ENCODE measurements around the gene DNAAF5. TPM values are rescaled to one million over a fixed set of nuclear protein-coding genes. Genes with fewer than 3 reads are reported as not detected.
A peak's percentile ranks its signal among the peaks of the same experiment; 100 is the strongest.

DNAAF5 gene
- total and polyA plus RNA-seq, 3 donors from 2014 or later, result 21.1 to 67.0 (median 52.6) TPM

DNA sequence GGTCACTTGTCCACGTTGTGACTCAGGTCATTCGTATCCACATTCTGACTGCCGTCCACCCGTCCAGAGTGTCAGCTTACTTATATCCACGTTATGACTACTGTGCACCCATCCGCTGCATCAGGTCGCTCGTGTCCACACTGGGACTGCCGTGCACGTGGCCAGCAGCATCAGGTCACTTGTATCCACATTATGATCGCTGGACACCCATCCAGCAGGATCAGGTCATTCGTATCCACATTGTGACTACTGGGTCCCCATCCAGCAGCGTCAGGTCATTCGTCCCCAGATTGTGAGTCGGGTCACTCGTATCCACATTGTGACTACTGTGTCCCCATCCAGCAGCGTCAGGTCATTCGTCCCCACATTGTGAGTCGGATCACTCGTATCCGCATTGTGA, 58.5 kb downstream of the DNAAF5 start:
- intact Hi-C loops (cut with DNase I; ENCODE audit: low total_unique reads), result loop anchor here (5.0 kb wide), 1 partner anchor 87 kb away; no protein-coding TSS in a partner anchor
- Histone ChIP-seq H3K27ac (no peak overlapping the region), H3K36me3 (ENCODE audit: low read depth, missing control alignments) (no peaks in the 10 kb centered on the region), H3K9me3 (no peaks in the 10 kb centered on the region), H3K4me3 (no peak overlapping the region), H3K4me1 (no peaks in the 10 kb centered on the region), H3K27me3 (no peaks in the 10 kb centered on the region)
- WGBS, 2 donors, result 96 to 97% methylated on average over 21 of the region's 21 CpGs
- no peak for DNase-seq
- TF ChIP-seq, protein P1, sequence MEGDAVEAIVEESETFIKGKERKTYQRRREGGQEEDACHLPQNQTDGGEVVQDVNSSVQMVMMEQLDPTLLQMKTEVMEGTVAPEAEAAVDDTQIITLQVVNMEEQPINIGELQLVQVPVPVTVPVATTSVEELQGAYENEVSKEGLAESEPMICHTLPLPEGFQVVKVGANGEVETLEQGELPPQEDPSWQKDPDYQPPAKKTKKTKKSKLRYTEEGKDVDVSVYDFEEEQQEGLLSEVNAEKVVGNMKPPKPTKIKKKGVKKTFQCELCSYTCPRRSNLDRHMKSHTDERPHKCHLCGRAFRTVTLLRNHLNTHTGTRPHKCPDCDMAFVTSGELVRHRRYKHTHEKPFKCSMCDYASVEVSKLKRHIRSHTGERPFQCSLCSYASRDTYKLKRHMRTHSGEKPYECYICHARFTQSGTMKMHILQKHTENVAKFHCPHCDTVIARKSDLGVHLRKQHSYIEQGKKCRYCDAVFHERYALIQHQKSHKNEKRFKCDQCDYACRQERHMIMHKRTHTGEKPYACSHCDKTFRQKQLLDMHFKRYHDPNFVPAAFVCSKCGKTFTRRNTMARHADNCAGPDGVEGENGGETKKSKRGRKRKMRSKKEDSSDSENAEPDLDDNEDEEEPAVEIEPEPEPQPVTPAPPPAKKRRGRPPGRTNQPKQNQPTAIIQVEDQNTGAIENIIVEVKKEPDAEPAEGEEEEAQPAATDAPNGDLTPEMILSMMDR (IDR thresholded peaks at IDR 0.05), result no peak
- no peak for TF ChIP-seq POLR2A (IDR thresholded peaks at IDR 0.05)

DNA sequence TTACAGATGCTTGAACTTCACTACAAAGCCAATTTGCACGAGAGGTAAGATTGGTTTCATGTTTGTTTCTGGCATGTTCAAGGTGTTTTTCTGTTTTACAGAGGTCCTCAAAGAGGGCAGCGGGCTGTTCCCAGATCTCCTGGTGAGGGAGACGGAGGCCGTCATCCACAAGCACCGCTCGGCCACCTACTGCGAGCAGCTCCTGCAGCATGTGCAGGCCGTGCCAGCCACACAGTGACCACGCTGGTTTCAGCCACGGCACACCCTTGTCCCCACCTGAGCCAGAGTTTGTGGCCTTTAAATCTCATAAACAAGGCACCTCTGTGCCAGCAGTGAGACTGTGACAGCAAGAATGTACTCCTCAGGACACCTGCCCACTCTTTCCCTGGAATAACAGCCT, 58.9 kb downstream of the DNAAF5 start:
- H3K36me3 ChIP-seq (ENCODE audit: low read depth, missing control alignments), result no peaks in the 10 kb centered on the region
- WGBS, 2 donors, result 98% methylated on average over 10 of the region's 10 CpGs
- H3K27me3 ChIP-seq, result no peaks in the 10 kb centered on the region
- no peaks in the 10 kb centered on the region for H3K9me3 ChIP-seq
- no peak overlapping the region for H3K27ac ChIP-seq
- no peak for DNase-seq
- H3K4me3 ChIP-seq, result no peak overlapping the region
- H3K4me1 ChIP-seq, result no peaks in the 10 kb centered on the region
- intact Hi-C loops (cut with DNase I; ENCODE audit: low total_unique reads), result loop anchor here (5.0 kb wide), 1 partner anchor 87 kb away; no protein-coding TSS in a partner anchor
- no peak for TF ChIP-seq POLR2A (IDR thresholded peaks at IDR 0.05)
- TF ChIP-seq, protein P1 (IDR thresholded peaks at IDR 0.05), result no peak

DNA sequence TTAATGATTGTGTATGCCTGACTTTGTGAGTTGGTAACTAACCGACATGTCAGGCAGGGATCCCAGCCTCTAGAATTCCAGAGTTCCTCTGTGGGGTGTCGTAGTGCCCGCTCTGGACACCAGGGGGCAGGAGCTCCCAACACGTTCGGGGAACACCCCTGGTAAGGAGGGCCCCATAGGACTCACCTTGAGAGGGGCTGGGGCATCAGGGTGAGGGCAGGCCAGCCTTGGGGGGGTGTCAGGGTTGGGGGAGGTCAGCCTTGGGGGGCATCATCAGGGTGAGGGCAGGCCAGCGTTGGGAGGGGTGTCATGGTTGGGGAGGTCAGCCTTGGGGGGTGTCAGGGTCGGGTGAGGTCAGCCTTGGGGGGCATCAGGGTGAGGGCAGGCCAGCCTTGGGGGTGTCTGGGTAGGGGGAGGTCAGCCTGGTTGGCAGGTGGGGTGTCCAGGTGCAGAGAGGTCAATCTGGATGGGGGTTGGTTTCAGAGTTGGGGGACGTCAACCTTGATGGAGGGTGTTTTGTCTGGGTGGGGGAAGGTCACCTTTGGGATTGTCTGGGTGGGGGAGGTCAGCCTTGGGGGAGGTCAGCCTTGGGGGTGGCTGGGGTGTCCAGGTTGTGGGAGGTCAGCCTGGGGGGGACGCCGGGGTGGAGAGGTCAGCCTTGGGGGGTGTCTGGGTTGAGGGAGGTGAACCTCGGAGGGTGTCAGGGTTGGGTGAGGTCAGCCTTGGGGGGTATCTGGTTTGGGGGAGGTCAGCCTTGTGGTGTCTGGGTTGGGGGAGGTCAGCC, 60.2 kb downstream of the DNAAF5 start:
- intact Hi-C loops (cut with DNase I; ENCODE audit: low total_unique reads), result loop anchor here (5.0 kb wide), 1 partner anchor 86 kb away; no protein-coding TSS in a partner anchor
- no peak overlapping the region for H3K27ac ChIP-seq
- no peaks in the 10 kb centered on the region for H3K27me3 ChIP-seq
- no peak overlapping the region for H3K4me3 ChIP-seq
- WGBS, 2 donors, result 50 to 60% methylated on average over 9 of the region's 11 CpGs
- H3K9me3 ChIP-seq, result no peaks in the 10 kb centered on the region
- H3K4me1 ChIP-seq, result no peaks in the 10 kb centered on the region
- DNase-seq, result peak; percentile 73
- TF ChIP-seq, protein P1 (IDR thresholded peaks at IDR 0.05), result peak; percentile 71 to 86 (median 82)
- TF ChIP-seq POLR2A (IDR thresholded peaks at IDR 0.05), result no peak
- no peaks in the 10 kb centered on the region for H3K36me3 ChIP-seq (ENCODE audit: low read depth, missing control alignments)

DNA sequence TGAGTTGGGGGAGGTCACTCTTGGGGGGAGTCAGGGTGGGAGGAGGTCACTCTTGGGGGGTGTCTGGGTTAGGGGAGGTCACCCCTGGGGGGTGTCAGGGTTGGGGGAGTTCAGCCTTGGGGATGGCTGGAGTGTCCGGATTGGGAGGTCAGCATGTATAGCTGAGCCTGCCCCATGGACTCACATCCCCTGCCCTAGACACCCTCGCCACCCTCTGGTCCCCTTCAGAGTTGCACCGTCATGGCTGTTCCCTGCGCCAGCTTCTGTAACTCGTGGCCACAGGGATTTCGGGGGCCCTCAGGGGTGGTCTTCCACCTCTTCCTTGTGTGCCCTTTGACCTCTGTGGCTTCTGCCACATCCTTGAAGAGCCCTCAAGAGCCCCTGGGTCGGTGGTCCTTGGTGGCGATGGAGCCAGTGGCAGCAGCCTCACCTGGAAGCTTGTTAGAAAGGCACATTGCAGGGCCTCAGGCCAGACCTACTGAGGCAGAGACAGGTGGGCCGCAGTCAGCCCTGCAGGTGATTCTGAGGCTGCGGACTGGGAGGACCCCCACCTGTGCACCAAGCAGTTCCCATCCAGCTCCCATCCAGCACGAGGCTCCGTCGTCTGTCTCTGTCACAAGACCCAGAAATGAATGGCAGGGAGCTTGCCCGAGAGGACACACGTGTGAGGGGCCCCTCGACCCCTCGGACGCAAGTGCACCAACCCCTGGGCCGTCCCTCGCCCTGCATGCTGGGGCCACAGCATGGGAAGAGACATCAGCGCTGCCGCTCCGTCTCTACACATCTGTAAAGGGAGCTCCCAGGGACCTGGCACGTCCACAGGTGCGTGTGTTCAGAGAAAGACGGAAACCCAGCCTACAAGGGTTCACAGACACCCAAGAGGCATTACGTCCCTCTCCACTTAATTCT, 61.1 kb downstream of the DNAAF5 start:
- Histone ChIP-seq H3K4me1 (no peaks in the 10 kb centered on the region), H3K27ac (no peak overlapping the region), H3K4me3 (no peak overlapping the region), H3K27me3 (no peaks in the 10 kb centered on the region), H3K9me3 (no peaks in the 10 kb centered on the region), H3K36me3 (ENCODE audit: low read depth, missing control alignments) (no peaks in the 10 kb centered on the region)
- 92 to 95% methylated on average over 12 to 27 of the region's 27 CpGs for WGBS, 2 donors
- no peak for DNase-seq
- TF ChIP-seq POLR2A (IDR thresholded peaks at IDR 0.05), result no peak
- TF ChIP-seq, protein P1 (IDR thresholded peaks at IDR 0.05), result no peak
- intact Hi-C loops (cut with DNase I; ENCODE audit: low total_unique reads), result loop anchor here (5.0 kb wide), 1 partner anchor 85 kb away; no protein-coding TSS in a partner anchor
